Activated CD4-positive, alpha-beta memory T cell treated with anti-CD3 and anti-CD28 coated beads, Interleukin-2, amount 10 ng/mL, durations not matched to agents 7 days and 5 days (primary cell): ENCODE data around the gene RSPO1. TPM values are rescaled to one million over a fixed set of nuclear protein-coding genes. Genes with fewer than 3 reads are reported as not detected.
"Not testable (repeated sequence)": the region's sequence is repeated elsewhere in the genome, so short reads cannot be mapped to it uniquely, and the experiment has no call there.

Source experiments
- CTCF ChIA-PET: fragments of 350-600 bp; sonication (Branson Sonifier 250); formaldehyde crosslinking; loops from one replicate; lab custom pipeline; 2021; ENCODE audit warnings: antibody characterized with exemption, inconsistent platforms; lab: Charles Lee
- POLR2A ChIA-PET: fragments of 350-600 bp; sonication (Branson Sonifier 250); formaldehyde crosslinking; loops from one replicate; lab custom pipeline; 2021; ENCODE audit warnings: antibody characterized with exemption; lab: Charles Lee
- DNase-seq: peaks from one replicate; pipeline ENCODE4 v3.0.0-alpha.2; 2020
- H3K27ac Mint-ChIP-seq: one replicate; pipeline ENCODE4 v1.8.0; 2021; ENCODE audit warnings: mild to moderate bottlenecking, mixed read lengths
- H3K27me3 Mint-ChIP-seq: one replicate; pipeline ENCODE4 v1.8.0; 2021; ENCODE audit warnings: mixed read lengths
- H3K36me3 Mint-ChIP-seq: one replicate; pipeline ENCODE4 v1.8.0; 2021; ENCODE audit warnings: low read depth, mixed read lengths
- H3K4me1 Mint-ChIP-seq: one replicate; pipeline ENCODE4 v1.8.0; 2021; ENCODE audit warnings: mixed read lengths
- H3K4me3 Mint-ChIP-seq: one replicate; pipeline ENCODE4 v1.8.0; 2021; ENCODE audit warnings: mild to moderate bottlenecking, mixed read lengths
- H3K9me3 Mint-ChIP-seq: one replicate; pipeline ENCODE4 v1.8.0; 2021; ENCODE audit warnings: mixed read lengths
- total RNA-seq, 2 experiments: library from RNA; stranded (reverse); gene quantifications; one replicate each; pipeline ENCODE4 v1.2.3, GENCODE V29; 2021

The RSPO1 gene
- total RNA-seq, 2 experiments from 2014 or later = not detected

- CTCF ChIA-PET = interaction anchor here (1.0 to 1.3 kb wide), 2 partner anchors 16 to 77 kb away, joined by 3 read pairs; no protein-coding TSS in a partner anchor
- H3K4me1 Mint-ChIP-seq = no peaks in the 10 kb centered on the region
- no peak overlapping the region for H3K27ac Mint-ChIP-seq
- no peaks in the 10 kb centered on the region for H3K36me3 Mint-ChIP-seq
- H3K27me3 Mint-ChIP-seq = peaks cover 9% of the 10 kb centered on the region
- H3K4me3 Mint-ChIP-seq = no peak overlapping the region
- POLR2A ChIA-PET = no interaction called here
- H3K9me3 Mint-ChIP-seq = no peaks in the 10 kb centered on the region
- no peak for DNase-seq
Observed at GRCh38 chr1:37605061-37605650, 29.5 kb downstream of the RSPO1 start.

- Mint-ChIP-seq H3K27me3 (peaks cover 12% of the 10 kb centered on the region), H3K4me3 (no peak overlapping the region)
- CTCF ChIA-PET = interaction anchor here (0.6 to 5.4 kb wide), 18 partner anchors 9 to 257 kb away, joined by 3 to 88 read pairs (median 5); partner anchors contain the start of genes CDCA8 and MEAF6
Observed at GRCh38 chr1:37602750-37603694, 31.7 kb downstream of the RSPO1 start.

GRCh38 chr1:37601441-37601840, 33.3 kb downstream of the RSPO1 start:
- CTCF ChIA-PET = interaction anchor here (5.4 kb wide), 1 partner anchor 81 kb away, joined by 88 read pairs; no protein-coding TSS in a partner anchor
- no peak for DNase-seq
- POLR2A ChIA-PET = interaction anchor here (0.7 kb wide), 1 partner anchor 91 kb away, joined by 4 read pairs; the partner anchor contains the start of gene CDCA8
- no peak overlapping the region for H3K4me3 Mint-ChIP-seq
- H3K27ac Mint-ChIP-seq = no peak overlapping the region
- H3K9me3 Mint-ChIP-seq = no peaks in the 10 kb centered on the region
- H3K36me3 Mint-ChIP-seq = no peaks in the 10 kb centered on the region
- no peaks in the 10 kb centered on the region for H3K4me1 Mint-ChIP-seq
- peaks cover 12% of the 10 kb centered on the region for H3K27me3 Mint-ChIP-seq

More at GRCh38 chr1:37602750-37603694, 31.7 kb downstream of the RSPO1 start:
- Mint-ChIP-seq H3K4me1 (no peaks in the 10 kb centered on the region), H3K9me3 (no peaks in the 10 kb centered on the region), H3K27ac (no peak overlapping the region), H3K36me3 (no peaks in the 10 kb centered on the region)
- peak; percentile 34 for DNase-seq
- POLR2A ChIA-PET = interaction anchor here (1.0 to 1.4 kb wide), 2 partner anchors 8 to 87 kb away, joined by 4 read pairs; partner anchors contain the start of gene GNL2

- Mint-ChIP-seq H3K4me1 (peaks cover 12% of the 10 kb centered on the region), H3K4me3 (no peak overlapping the region), H3K27me3 (peaks cover 12% of the 10 kb centered on the region), H3K27ac (no peak overlapping the region), H3K36me3 (no peaks in the 10 kb centered on the region), H3K9me3 (no peaks in the 10 kb centered on the region)
- DNase-seq = no peak
- ChIA-PET POLR2A (interaction anchor here (0.9 kb wide), 1 partner anchor 63 kb away, joined by 4 read pairs; no protein-coding TSS in a partner anchor), CTCF (interaction anchor here (1.1 to 5.4 kb wide), 2 partner anchors 22 to 82 kb away, joined by 4 to 88 read pairs; no protein-coding TSS in a partner anchor)
Observed at GRCh38 chr1:37599940-37600339, 34.8 kb downstream of the RSPO1 start.

GRCh38 chr1:37596182-37596667, 38.5 kb downstream of the RSPO1 start:
- H3K9me3 Mint-ChIP-seq = no peaks in the 10 kb centered on the region

GRCh38 chr1:37595440-37596181, 39.1 kb downstream of the RSPO1 start, which contains the start of gene GNL2:
TSS of gene GNL2 (minus strand) at chr1:37595937. CDS start at chr1:37595822, 115 bp downstream.
- peak within 1 kb of the TSS; percentile 94 for H3K4me3 Mint-ChIP-seq
- peaks cover 24% of the 10 kb centered on the region for H3K36me3 Mint-ChIP-seq
- DNase-seq = peak; percentile 97
- CTCF ChIA-PET = interaction anchor here (0.9 to 1.8 kb wide), 4 partner anchors 12 to 95 kb away, joined by 3 to 6 read pairs (median 4); a partner anchor contains a TSS
- peaks cover 38% of the 10 kb centered on the region for H3K4me1 Mint-ChIP-seq
- H3K27ac Mint-ChIP-seq = peak within 1 kb of the TSS; percentile 90
- no peaks in the 10 kb centered on the region for H3K9me3 Mint-ChIP-seq
- POLR2A ChIA-PET = interaction anchor here (0.6 to 3.1 kb wide), 20 partner anchors 8 to 263 kb away, joined by 3 to 14 read pairs (median 4); partner anchors contain the start of genes CDCA8, MEAF6, MTF1 and SNIP1
- peaks cover 3% of the 10 kb centered on the region for H3K27me3 Mint-ChIP-seq

More at GRCh38 chr1:37596182-37596667, 38.5 kb downstream of the RSPO1 start:
- Mint-ChIP-seq H3K27me3 (peaks cover 3% of the 10 kb centered on the region), H3K4me1 (peaks cover 35% of the 10 kb centered on the region), H3K36me3 (peaks cover 18% of the 10 kb centered on the region), H3K4me3 (peak overlapping the region; percentile 94), H3K27ac (peak overlapping the region; percentile 90)
- POLR2A ChIA-PET = interaction anchor here (0.6 to 3.1 kb wide), 17 partner anchors 8 to 263 kb away, joined by 3 to 14 read pairs (median 4); partner anchors contain the start of genes CDCA8, MEAF6, MTF1 and SNIP1
- DNase-seq = no peak
- CTCF ChIA-PET = interaction anchor here (0.6 to 1.8 kb wide), 5 partner anchors 13 to 106 kb away, joined by 3 to 6 read pairs (median 3); a partner anchor contains a TSS

- POLR2A ChIA-PET = interaction anchor here (0.8 to 3.1 kb wide), 4 partner anchors 19 to 117 kb away, joined by 3 to 10 read pairs (median 3); no protein-coding TSS in a partner anchor
- peaks cover 3% of the 10 kb centered on the region for H3K27me3 Mint-ChIP-seq
- CTCF ChIA-PET = interaction anchor here (1.0 to 1.1 kb wide), 3 partner anchors 9 to 21 kb away, joined by 3 to 6 read pairs (median 3); no protein-coding TSS in a partner anchor
- peak overlapping the region; percentile 3 for H3K4me3 Mint-ChIP-seq
- peaks cover 37% of the 10 kb centered on the region for H3K36me3 Mint-ChIP-seq
- DNase-seq = no peak
- peaks cover 46% of the 10 kb centered on the region for H3K4me1 Mint-ChIP-seq
- no peaks in the 10 kb centered on the region for H3K9me3 Mint-ChIP-seq
- no peak overlapping the region for H3K27ac Mint-ChIP-seq
Observed at GRCh38 chr1:37593726-37594125, 41.0 kb downstream of the RSPO1 start.

GRCh38 chr1:37588939-37589338, 45.8 kb downstream of the RSPO1 start:
- CTCF ChIA-PET = interaction anchor here (1.6 kb wide), 1 partner anchor 15 kb away, joined by 3 read pairs; no protein-coding TSS in a partner anchor
- H3K36me3 Mint-ChIP-seq = peaks cover 61% of the 10 kb centered on the region
- H3K9me3 Mint-ChIP-seq = no peaks in the 10 kb centered on the region
- DNase-seq = no peak
- POLR2A ChIA-PET = no interaction called here
- no peak overlapping the region for H3K4me3 Mint-ChIP-seq
- H3K27me3 Mint-ChIP-seq = no peaks in the 10 kb centered on the region
- H3K4me1 Mint-ChIP-seq = peaks cover 32% of the 10 kb centered on the region
- H3K27ac Mint-ChIP-seq = no peak overlapping the region

- H3K9me3 Mint-ChIP-seq, CTCF ChIA-PET, H3K4me1 Mint-ChIP-seq, POLR2A ChIA-PET, H3K4me3 Mint-ChIP-seq, DNase-seq, H3K27me3 Mint-ChIP-seq: not testable (repeated sequence)
- peak overlapping the region; percentile 26 for H3K27ac Mint-ChIP-seq
- H3K36me3 Mint-ChIP-seq = peaks cover 67% of the 10 kb centered on the region
Observed at GRCh38 chr1:37584544-37584943, 50.1 kb downstream of the RSPO1 start.

GRCh38 chr1:37575692-37576091, 59.0 kb downstream of the RSPO1 start:
- no peaks in the 10 kb centered on the region for H3K9me3 Mint-ChIP-seq
- ChIA-PET POLR2A (interaction anchor here (1.5 to 2.6 kb wide), 4 partner anchors 20 to 101 kb away, joined by 5 to 12 read pairs (median 7); partner anchors contain the start of genes GNL2, MEAF6, SNIP1 and ZC3H12A), CTCF (interaction anchor here (2.3 kb wide), 1 partner anchor 88 kb away, joined by 6 read pairs; no protein-coding TSS in a partner anchor)
- no peak overlapping the region for H3K4me3 Mint-ChIP-seq
- peaks cover 81% of the 10 kb centered on the region for H3K36me3 Mint-ChIP-seq
- DNase-seq = no peak
- peaks cover 66% of the 10 kb centered on the region for H3K4me1 Mint-ChIP-seq
- H3K27me3 Mint-ChIP-seq = no peaks in the 10 kb centered on the region
- H3K27ac Mint-ChIP-seq = peak overlapping the region; percentile 60

GRCh38 chr1:37574834-37575480, 59.7 kb downstream of the RSPO1 start:
- peak overlapping the region; percentile 60 for H3K27ac Mint-ChIP-seq
- H3K27me3 Mint-ChIP-seq = no peaks in the 10 kb centered on the region
- peaks cover 80% of the 10 kb centered on the region for H3K36me3 Mint-ChIP-seq
- POLR2A ChIA-PET = interaction anchor here (0.7 to 2.6 kb wide), 5 partner anchors 19 to 118 kb away, joined by 3 to 12 read pairs (median 5); partner anchors contain the start of genes CDCA8, GNL2, SNIP1 and ZC3H12A
- H3K9me3 Mint-ChIP-seq = no peaks in the 10 kb centered on the region
- CTCF ChIA-PET = interaction anchor here (1.0 to 2.3 kb wide), 2 partner anchors 88 to 285 kb away, joined by 3 to 6 read pairs; partner anchors contain the start of gene MTF1
- H3K4me1 Mint-ChIP-seq = peaks cover 71% of the 10 kb centered on the region
- H3K4me3 Mint-ChIP-seq = no peak overlapping the region
- DNase-seq = no peak
